DMS 273 (cell line): Measurements from ENCODE around the gene CNKSR1.

ENCODE experiments used
- DNase-seq: peaks from one replicate; lab custom pipeline; 2025; ENCODE audit not compliant: unreplicated experiment; lab: John Stamatoyannopoulos, UW

CNKSR1 gene

GRCh38 chr1:26160527-26161414 is 16.5 kb upstream of the CNKSR1 start:
- DNase-seq = no peak

GRCh38 chr1:26161415-26162219 is 15.7 kb upstream of the CNKSR1 start:
- DNase-seq = peak; percentile 81

GRCh38 chr1:26162220-26162709 is 15.0 kb upstream of the CNKSR1 start:
- DNase-seq = no peak

GRCh38 chr1:26163684-26164035 is 13.6 kb upstream of the CNKSR1 start:
- no peak for DNase-seq

- DNase-seq = peak; percentile 80
Observed at GRCh38 chr1:26164036-26164860, 13.0 kb upstream of the CNKSR1 start.

- peak; percentile 47 for DNase-seq
Observed at GRCh38 chr1:26164861-26165842, 12.1 kb upstream of the CNKSR1 start.

DNA sequence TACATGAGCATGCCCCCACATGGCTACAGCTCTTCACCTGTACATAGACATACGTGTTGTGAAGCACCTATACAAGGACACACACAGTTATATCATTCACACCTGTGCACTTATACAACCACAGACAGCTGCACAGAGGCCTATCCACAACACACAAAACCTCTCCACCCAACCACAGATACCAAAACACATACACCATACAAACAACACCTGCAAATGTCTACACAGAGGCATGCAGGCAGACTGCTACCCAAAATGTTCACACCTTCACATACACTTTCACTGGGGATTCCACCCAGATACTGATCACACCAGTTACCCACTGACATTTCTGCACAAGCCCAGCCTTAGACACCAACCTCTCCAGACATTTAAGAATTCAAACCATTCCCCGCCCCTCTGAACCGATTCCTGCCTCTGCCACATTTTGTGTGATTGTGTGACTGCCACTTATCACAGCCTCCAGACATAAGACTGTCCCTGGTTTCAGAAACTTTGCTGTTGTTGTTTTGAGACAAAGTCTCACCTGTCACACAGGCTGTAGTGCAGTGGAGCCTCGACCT is 10.5 kb upstream of the CNKSR1 start:
- no peak for DNase-seq

GRCh38 chr1:26168410-26169197 is 8.7 kb upstream of the CNKSR1 start, which contains the start of gene C1orf232:
Gene C1orf232 (minus strand): TSS chr1:26168963. CDS start chr1:26168499, 464 bp downstream.
- peak; percentile 87 for DNase-seq

- DNase-seq = no peak
Observed at GRCh38 chr1:26169198-26169554, 8.1 kb upstream of the CNKSR1 start.

- peak; percentile 96 for DNase-seq
Observed at GRCh38 chr1:26169669-26170471, 7.4 kb upstream of the CNKSR1 start, which contains the start of gene ZNF593. Gene ZNF593 (plus strand): TSS chr1:26169908. CDS start chr1:26169984, 76 bp downstream.

- no peak for DNase-seq
Observed at GRCh38 chr1:26170472-26170821, 6.8 kb upstream of the CNKSR1 start.

DNA sequence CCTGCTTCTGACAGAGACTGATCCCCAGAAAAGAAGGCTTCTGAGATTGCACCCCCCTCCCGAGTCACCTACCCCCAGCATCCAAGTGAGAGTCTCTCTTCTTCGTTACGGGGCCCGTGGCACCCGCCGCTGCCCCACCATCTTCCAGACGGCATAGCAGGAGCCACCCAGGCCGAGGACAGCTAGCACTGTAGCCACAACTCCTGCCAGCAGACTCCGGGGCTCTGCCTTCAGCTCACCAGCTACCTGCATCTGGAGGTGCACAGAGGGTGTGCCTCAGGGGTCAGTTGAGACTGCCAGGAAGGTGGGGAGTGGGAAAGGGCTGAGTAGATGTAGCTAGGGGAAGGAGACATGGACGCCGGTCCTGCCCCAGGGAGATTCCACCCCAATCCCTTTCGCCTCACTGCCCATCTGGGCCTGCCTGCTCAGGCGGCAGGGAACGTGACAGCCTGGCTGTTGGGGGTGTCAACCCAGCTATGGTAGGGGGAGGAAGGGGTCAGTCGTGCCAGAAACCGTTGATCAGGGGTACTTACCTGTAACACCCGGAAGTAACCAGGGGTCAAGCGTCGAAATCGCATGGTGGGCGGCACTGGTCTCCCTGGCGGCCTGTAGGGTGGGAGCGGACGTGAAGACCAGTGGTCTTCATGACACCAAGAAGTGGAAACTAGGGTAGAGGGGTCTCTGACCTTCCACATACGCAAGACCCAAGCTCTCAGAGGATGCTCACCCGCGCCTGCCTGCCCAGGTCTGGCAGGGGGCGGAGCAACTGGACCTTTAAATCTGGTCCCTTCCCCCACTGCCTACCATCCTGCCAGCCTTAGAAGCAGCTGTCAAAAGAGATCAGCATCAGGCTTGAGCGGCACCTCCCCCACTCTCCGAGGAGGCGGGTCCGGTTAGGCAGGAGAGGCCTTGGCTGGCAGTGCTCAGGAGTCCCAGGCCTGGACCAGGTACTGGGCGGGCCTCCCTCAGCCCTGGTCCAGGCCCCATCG is 5.9 kb upstream of the CNKSR1 start, which contains the start of gene ZNF593OS:
Gene ZNF593OS, minus strand, starts transcription at position 749 of the 989 bp plus-strand sequence. Its CDS starts 171 bp downstream, at position 578.
- peak; percentile 26 for DNase-seq

GRCh38 chr1:26175346-26175745 is 1.9 kb upstream of the CNKSR1 start:
- DNase-seq = no peak

DNA sequence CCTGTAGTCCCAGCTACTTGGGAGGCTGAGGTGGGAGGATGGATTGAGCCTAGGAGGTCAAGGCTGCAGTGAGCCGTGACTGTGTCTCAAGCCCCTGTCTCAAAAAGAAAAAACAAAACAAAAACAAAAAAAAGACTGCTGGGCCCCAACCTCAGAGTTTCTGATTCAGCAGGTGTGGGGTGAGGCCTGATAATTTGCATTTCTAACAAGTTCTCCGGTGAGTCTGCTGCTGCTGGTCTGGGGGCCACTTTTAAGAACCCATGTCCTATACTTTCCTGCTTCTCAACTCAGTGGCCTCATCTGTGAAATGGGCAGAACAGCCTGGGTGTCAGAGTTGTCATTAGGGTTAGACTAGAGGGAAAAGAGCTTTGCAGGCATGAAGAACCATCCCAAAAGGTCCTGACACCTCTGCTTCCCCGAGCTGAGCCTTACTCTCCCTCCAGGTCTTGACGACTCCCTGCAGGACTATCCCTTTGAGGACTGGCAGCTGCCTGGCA is 2.8 kb downstream of the CNKSR1 start:
- no peak for DNase-seq

- no peak for DNase-seq
Observed at GRCh38 chr1:26181586-26182382, 4.5 kb downstream of the CNKSR1 start.

GRCh38 chr1:26182383-26182696 is 5.0 kb downstream of the CNKSR1 start:
- DNase-seq = no peak
